Measurements from ENCODE around the gene NOC4L.

The NOC4L gene

DNA sequence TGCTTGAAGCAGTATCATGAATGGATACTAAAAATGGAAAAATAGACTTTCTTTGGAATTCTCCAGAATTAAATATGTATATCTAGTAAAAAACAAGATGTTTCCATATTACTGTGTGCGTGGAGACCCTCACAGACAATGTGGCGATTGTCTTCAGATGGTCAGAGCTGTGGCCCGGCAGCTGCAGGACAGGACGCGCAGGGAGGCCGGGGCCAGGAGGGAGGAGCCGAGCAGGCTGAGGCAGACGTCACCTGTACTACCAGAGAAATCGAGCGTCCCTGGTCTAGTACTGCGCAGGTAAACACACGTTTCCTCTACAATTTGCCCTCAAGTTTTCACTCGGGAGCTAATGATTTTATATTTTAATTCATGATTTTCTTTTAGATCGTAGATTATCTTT, 23.0 kb upstream of the NOC4L start:
- CTCF ChIA-PET, result interaction anchor here (0.6 kb wide), 1 partner anchor 578 kb away, joined by 4 read pairs; no protein-coding TSS in a partner anchor
- POLR2A ChIA-PET (ENCODE audit: low non-redundant PET), result no interaction called here
- no peak for DNase-seq (ENCODE audit: low spot score)
- TF ChIP-seq, protein P1, sequence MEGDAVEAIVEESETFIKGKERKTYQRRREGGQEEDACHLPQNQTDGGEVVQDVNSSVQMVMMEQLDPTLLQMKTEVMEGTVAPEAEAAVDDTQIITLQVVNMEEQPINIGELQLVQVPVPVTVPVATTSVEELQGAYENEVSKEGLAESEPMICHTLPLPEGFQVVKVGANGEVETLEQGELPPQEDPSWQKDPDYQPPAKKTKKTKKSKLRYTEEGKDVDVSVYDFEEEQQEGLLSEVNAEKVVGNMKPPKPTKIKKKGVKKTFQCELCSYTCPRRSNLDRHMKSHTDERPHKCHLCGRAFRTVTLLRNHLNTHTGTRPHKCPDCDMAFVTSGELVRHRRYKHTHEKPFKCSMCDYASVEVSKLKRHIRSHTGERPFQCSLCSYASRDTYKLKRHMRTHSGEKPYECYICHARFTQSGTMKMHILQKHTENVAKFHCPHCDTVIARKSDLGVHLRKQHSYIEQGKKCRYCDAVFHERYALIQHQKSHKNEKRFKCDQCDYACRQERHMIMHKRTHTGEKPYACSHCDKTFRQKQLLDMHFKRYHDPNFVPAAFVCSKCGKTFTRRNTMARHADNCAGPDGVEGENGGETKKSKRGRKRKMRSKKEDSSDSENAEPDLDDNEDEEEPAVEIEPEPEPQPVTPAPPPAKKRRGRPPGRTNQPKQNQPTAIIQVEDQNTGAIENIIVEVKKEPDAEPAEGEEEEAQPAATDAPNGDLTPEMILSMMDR (conservative IDR thresholded peaks at IDR 0.05; ENCODE audit: low read depth), result no peak
- no peak overlapping the region for H3K27ac ChIP-seq

DNA sequence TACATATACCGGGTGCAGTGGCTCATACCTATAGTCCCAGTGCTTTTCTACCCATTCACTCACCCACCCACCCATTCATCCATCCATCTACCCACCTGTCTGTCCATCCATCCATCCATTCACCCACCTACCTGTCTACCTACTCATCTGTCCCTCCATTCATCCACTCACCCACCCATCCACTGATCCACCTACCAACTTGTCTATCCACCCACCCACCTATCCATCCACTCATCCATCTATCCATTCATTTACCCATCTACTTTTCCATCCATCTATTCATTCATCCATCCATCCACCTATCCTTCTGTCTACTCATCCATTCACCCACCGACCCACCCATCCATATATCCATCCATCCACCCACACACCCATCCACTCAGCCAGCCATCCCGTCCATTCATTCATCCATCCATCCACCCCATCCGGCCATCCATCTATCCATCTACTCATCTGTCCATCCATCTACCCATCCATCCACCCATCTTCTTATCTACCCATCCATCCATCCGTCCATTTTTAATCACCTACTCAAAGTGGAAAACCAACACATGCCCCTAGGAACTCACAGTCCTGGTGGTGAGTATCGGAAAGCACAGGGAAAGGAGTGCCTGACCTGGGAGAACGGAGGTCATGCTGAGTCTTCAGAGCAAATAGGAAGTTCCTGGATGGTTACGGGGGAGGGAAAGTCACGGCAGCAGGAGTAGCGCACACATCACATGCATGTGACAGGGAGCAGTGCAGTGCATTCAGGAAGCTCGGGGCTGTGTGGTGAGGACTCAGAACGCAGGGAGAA, 20.1 kb upstream of the NOC4L start:
- no peak for DNase-seq (ENCODE audit: low spot score)
- CTCF ChIA-PET, result no interaction called here
- H3K27ac ChIP-seq, result no peak overlapping the region
- POLR2A ChIA-PET (ENCODE audit: low non-redundant PET), result interaction anchor here (0.6 kb wide), 1 partner anchor 341 kb away, joined by 3 read pairs; no protein-coding TSS in a partner anchor
- TF ChIP-seq, protein P1 (conservative IDR thresholded peaks at IDR 0.05; ENCODE audit: low read depth), result no peak

DNA sequence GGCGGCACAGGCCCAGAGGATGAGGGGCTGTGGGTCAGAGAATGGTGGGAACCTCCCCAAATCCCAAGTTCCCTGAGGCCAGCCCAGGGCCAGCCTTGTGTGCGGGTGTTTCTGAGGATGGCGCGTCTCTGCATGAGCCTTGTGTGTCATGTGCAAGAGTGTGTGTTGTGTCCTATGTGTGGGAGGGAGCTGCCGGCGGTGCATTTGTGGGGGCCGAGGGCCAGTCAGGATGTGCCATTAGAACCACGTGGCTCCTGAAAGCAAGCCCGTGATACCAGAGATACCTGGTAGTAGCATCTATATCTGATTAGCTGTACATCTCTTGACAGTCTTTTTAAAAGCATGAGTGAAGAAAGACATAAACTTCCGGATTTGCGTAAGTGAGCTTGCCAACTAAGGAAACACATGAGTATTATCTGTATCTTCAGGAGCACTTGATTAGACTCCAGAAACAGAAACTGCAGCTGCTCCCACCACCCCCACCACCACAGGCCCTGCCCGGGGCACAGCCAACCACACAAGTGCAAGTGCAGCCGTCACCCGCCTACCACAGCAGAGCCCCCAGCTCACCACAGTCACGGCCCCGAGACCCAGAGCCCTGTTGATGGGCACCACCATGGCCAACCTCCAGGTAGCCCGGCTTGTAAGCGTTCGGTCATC, 19.4 kb upstream of the NOC4L start:
- H3K27ac ChIP-seq, result no peak overlapping the region
- ChIA-PET CTCF (no interaction called here), POLR2A (ENCODE audit: low non-redundant PET) (interaction anchor here (0.6 kb wide), 1 partner anchor 342 kb away, joined by 3 read pairs; no protein-coding TSS in a partner anchor)
- TF ChIP-seq, protein P1 (conservative IDR thresholded peaks at IDR 0.05; ENCODE audit: low read depth), result no peak
- no peak for DNase-seq (ENCODE audit: low spot score)

DNA sequence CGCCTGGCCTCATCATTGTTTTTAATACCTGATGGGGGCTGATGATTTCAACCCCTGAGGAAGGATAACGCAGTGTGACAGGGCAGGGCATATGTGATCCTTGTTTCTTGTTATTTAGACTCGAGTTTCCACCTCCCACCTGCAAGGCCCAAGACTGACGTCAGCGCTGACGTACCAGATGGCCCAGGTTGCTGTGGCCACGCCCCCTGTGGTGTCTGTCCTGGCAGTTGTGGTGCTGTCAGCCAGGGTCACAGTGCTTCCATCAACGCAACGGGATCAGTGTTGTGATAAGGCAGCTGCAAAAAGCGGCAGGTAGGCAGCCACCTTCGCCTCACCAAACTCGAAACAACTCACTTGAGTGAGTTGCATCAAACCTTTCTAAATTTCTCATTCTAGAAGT, 18.5 kb upstream of the NOC4L start:
- CTCF ChIA-PET, result no interaction called here
- no peak for DNase-seq (ENCODE audit: low spot score)
- POLR2A ChIA-PET (ENCODE audit: low non-redundant PET), result no interaction called here
- TF ChIP-seq, protein P1 (conservative IDR thresholded peaks at IDR 0.05; ENCODE audit: low read depth), result no peak
- H3K27ac ChIP-seq, result no peak overlapping the region

DNA sequence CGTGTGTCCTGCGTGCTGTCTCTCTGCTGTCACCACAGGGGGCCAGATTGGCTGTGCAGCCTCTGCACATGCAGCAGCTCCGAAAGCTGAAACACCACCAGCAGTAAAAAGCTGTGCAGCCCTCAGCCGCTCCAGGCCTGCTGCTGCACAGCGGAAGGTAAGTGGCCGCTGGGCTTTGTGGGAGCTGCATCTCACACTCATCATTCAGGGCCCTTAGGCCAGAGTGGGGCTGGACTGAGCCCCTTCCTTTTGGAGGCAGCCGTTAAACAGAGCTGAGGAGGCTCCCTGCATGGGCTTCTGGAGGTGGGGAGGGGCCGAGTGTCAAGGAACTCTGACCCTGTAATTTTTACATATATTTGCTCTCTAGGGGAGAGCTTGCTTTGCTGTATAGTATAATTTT, 17.2 kb upstream of the NOC4L start:
- no peak overlapping the region for H3K27ac ChIP-seq
- DNase-seq (ENCODE audit: low spot score), result no peak
- ChIA-PET POLR2A (ENCODE audit: low non-redundant PET) (no interaction called here), CTCF (no interaction called here)
- TF ChIP-seq, protein P1 (conservative IDR thresholded peaks at IDR 0.05; ENCODE audit: low read depth), result no peak

DNA sequence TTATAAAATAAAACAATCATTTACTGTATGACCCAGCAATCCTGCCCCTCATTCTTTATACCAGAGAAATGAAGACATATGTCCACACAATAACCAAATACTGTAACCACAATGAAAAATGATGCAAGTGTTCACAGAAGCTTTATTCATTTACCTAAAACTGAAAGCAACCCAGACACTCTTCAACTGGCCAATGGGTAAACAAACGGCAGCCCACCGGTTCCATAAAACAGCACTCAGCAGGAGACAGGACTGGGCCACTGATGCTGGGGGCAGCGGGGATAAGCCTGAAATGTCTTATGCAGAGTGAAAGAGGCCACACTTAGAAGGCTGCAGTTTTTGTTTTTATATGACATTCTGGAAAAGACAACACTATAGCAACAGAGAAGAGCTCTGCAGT, 15.2 kb upstream of the NOC4L start:
- CTCF ChIA-PET, result no interaction called here
- TF ChIP-seq, protein P1 (conservative IDR thresholded peaks at IDR 0.05; ENCODE audit: low read depth), result no peak
- no peak overlapping the region for H3K27ac ChIP-seq
- POLR2A ChIA-PET (ENCODE audit: low non-redundant PET), result no interaction called here
- no peak for DNase-seq (ENCODE audit: low spot score)

All from RWPE1 (cell line).